Measurements from ENCODE around the gene SAA1.

SAA1 gene

DNA sequence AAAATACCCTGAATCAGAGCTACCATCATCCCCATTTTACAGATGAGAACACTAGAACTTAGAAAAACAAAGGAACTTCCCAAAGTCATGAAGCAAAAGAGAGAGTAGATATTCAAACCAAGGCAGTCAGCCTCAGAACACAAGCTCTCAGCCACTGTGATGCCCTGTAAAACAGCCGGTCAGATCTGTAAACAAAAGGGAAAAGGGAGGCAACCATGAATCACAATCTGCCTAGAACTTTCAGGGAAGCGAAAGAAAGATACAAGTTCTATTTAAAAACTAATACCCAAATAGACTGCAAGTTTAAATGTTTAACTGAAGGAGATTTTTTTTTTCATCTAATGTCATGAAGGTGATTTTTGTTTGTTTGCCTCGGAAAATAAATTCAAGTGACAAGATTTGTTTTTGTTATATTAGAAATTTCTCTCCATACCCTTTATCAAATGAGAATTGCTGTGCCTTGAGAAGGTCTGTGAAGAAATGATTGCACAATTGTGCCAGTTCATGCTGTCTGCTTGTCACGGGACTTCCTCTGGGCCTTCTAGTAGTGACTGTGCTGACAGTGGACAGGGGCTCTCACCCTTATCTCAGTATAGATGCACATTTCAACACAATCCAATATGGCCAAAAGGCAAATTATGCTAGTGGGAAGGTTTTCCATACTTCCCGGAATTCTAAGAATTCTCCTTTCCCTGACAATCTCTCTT is 11.7 kb downstream of the SAA1 start:
- DNase-seq (ENCODE audit: insufficient read length, low spot score) (no peak), FAIRE-seq (no peak)
- TF ChIP-seq, protein P1, sequence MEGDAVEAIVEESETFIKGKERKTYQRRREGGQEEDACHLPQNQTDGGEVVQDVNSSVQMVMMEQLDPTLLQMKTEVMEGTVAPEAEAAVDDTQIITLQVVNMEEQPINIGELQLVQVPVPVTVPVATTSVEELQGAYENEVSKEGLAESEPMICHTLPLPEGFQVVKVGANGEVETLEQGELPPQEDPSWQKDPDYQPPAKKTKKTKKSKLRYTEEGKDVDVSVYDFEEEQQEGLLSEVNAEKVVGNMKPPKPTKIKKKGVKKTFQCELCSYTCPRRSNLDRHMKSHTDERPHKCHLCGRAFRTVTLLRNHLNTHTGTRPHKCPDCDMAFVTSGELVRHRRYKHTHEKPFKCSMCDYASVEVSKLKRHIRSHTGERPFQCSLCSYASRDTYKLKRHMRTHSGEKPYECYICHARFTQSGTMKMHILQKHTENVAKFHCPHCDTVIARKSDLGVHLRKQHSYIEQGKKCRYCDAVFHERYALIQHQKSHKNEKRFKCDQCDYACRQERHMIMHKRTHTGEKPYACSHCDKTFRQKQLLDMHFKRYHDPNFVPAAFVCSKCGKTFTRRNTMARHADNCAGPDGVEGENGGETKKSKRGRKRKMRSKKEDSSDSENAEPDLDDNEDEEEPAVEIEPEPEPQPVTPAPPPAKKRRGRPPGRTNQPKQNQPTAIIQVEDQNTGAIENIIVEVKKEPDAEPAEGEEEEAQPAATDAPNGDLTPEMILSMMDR (IDR thresholded peaks at IDR 0.05; ENCODE audit: insufficient read depth, missing control alignments), result no peak

DNA sequence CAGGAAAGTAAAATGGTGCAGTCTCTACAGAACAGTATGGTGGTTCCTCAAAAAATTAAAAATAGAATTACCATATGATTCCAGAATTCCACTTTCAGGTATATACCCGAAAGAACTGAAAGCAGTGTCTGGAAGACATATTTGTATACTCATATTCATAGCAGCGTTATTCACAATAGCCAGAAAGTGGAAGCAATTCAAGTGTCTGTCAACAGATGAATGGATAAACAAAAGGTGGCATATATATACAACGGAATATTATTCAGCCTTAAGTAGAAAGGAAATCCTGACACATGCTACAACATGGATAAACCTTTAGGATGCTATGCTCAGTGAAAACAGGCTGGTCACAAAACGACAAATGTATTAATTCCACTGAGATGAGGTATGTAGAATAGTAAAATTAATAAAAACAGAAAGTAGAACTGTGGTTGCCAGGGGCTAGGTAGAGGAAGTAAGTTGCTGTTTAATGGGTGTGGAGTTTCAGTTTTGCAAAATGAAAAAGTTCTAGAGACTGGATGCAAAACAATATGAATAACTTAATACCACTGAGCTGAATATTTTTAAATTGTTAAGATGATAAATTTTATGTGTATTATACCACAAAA is 14.5 kb downstream of the SAA1 start:
- DNase-seq (ENCODE audit: insufficient read length, low spot score), result no peak
- no peak for FAIRE-seq
- TF ChIP-seq, protein P1 (IDR thresholded peaks at IDR 0.05; ENCODE audit: insufficient read depth, missing control alignments), result no peak

- TF ChIP-seq, protein P1 (IDR thresholded peaks at IDR 0.05; ENCODE audit: insufficient read depth, missing control alignments), result no peak
- no peak for DNase-seq (ENCODE audit: insufficient read length, low spot score)
- FAIRE-seq, result no peak
Measured at GRCh38 chr11:18282626-18283025, 16.6 kb downstream of the SAA1 start.

GRCh38 chr11:18285841-18286240 is 19.8 kb downstream of the SAA1 start:
- FAIRE-seq (no peak), DNase-seq (ENCODE audit: insufficient read length, low spot score) (no peak)
- TF ChIP-seq, protein P1 (IDR thresholded peaks at IDR 0.05; ENCODE audit: insufficient read depth, missing control alignments), result no peak

GRCh38 chr11:18288911-18289310 is 22.8 kb downstream of the SAA1 start:
- TF ChIP-seq, protein P1 (IDR thresholded peaks at IDR 0.05; ENCODE audit: insufficient read depth, missing control alignments), result no peak
- DNase-seq (ENCODE audit: insufficient read length, low spot score) (no peak), FAIRE-seq (no peak)

DNA sequence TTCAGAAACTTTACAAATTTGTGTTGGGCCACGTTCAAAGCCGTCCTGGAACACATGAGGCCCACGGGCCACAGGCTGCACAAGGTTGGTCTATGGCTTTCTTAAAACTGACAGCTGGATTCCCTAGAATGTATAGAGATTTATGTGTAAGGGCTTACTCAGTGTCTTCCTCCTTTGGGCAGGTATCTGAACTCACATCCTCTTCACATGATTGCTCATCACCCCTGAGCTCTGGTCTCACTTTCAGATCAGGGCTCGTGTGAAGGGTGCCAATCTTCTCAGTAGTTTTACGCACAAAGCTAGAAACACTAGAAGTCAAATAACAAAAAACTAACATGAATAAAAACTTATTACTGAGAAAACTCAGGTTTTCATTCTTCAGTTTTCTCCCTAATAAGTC is 28.8 kb downstream of the SAA1 start:
- no peak for FAIRE-seq

More for the DNA sequence above, 28.8 kb downstream of the SAA1 start:
- TF ChIP-seq, protein P1 (IDR thresholded peaks at IDR 0.05; ENCODE audit: insufficient read depth, missing control alignments), result no peak
- DNase-seq (ENCODE audit: insufficient read length, low spot score), result no peak
